Activated CD4-positive, alpha-beta T cell treated with anti-CD3 and anti-CD28 coated beads, Interleukin-2, amount 10 ng/mL, durations not matched to agents 24 days and 14 days (primary cell): Measurements from ENCODE around the gene ZFC3H1. TPM values are rescaled to one million over a fixed set of nuclear protein-coding genes. Genes with fewer than 3 reads are reported as not detected.
A peak's percentile ranks its signal among the peaks of the same experiment; 100 is the strongest.
"Not testable (repeated sequence)": the region's sequence is repeated elsewhere in the genome, so short reads cannot be mapped to it uniquely, and the experiment has no call there.

Experiments
- DNase-seq: peaks from one replicate; pipeline ENCODE4 v3.0.0; 2022
- H3K27ac Mint-ChIP-seq: one replicate; pipeline ENCODE4 v1.8.0; 2022; ENCODE audit warnings: mild to moderate bottlenecking, mixed read lengths
- H3K27me3 Mint-ChIP-seq: one replicate; pipeline ENCODE4 v1.8.0; 2022; ENCODE audit warnings: mixed read lengths
- H3K36me3 Mint-ChIP-seq: one replicate; pipeline ENCODE4 v1.8.0; 2022; ENCODE audit warnings: low read depth, mild to moderate bottlenecking, mixed read lengths
- H3K4me1 Mint-ChIP-seq: one replicate; pipeline ENCODE4 v1.8.0; 2021; ENCODE audit warnings: mixed read lengths
- H3K4me3 Mint-ChIP-seq: one replicate; pipeline ENCODE4 v1.8.0; 2022; ENCODE audit warnings: mild to moderate bottlenecking, moderate library complexity, mixed read lengths
- H3K9me3 Mint-ChIP-seq: one replicate; pipeline ENCODE4 v1.8.0; 2021; ENCODE audit warnings: mixed read lengths
- intact Hi-C: fragments of 100-400 bp; cut with micrococcal nuclease; formaldehyde crosslinking; loops from one replicate; pipeline ENCODE4 v1.15.1; 2023
- total RNA-seq: library from RNA; stranded (reverse); gene quantifications from 2 replicates; pipeline ENCODE4 v1.2.3, GENCODE V29; 2022

ZFC3H1 gene
- 63.3 and 64.6 TPM in 2 replicates for total RNA-seq

- H3K27me3 Mint-ChIP-seq, result no peaks in the 10 kb centered on the region
- peaks cover 29% of the 10 kb centered on the region for H3K4me1 Mint-ChIP-seq
- H3K36me3 Mint-ChIP-seq, result peaks cover 37% of the 10 kb centered on the region
- peak; percentile 97 for DNase-seq
- peaks cover 6% of the 10 kb centered on the region for H3K9me3 Mint-ChIP-seq
- peak within 1 kb of the TSS; percentile 99 for H3K27ac Mint-ChIP-seq
- intact Hi-C loops, result loop anchor here (1.0 to 2.0 kb wide), 6 partner anchors 8 to 1925 kb away; partner anchors contain the start of genes RAB3IP, TBC1D15 and TMEM19
- peak within 1 kb of the TSS; percentile 97 for H3K4me3 Mint-ChIP-seq
These were observed at the start of gene ZFC3H1, which contains the start of gene THAP2 for GRCh38 chr12:71663561-71664410. Gene ZFC3H1 (minus strand): TSS chr12:71663848. CDS start chr12:71663610, 238 bp downstream. Gene THAP2 (plus strand): TSS chr12:71664301. CDS start chr12:71664510, 209 bp downstream.

DNA sequence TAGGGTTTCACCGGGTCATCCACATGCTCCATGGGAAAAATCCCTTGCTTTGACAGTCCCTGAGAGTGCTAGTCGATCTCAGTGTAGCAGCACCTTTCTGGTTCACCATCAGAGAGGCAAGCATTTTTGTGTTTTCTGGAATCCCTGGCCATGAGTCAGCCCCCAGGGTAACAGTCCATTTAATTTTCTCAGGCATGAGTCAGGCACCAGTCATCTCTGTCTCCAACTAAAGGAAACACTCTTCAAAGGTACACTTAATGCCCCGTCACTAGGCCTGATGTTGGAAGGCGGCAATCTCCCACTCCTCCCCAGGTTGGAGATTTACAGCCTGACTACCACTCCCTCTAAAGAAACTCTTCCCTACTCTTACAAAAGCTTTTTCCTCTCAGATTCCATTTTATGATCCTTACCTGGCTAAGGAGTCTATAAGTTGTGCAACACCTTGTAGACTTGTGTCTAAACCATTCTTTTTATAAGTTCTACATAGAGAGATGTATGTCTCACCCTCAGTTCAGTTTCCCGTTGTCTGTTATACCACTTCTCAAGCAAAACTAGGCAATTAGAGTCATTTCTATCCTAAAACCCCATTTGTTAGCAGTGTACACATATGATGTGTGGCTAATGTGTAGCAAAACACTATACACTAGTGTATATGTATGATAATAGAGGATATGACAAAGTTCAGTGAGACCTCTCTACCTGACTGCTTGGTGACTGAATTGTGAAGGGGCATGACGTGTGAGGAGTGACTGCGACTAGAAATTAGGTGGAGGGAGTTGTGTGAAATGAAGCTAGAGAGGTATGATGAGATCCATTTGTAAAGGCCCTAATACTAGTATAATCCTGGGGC is 46.9 kb upstream of the ZFC3H1 start:
- peaks cover 7% of the 10 kb centered on the region for H3K4me1 Mint-ChIP-seq

GRCh38 chr12:71708658-71709057 is 45.0 kb upstream of the ZFC3H1 start:
- intact Hi-C loops, result no loop called here
- Mint-ChIP-seq H3K36me3 (peaks cover 3% of the 10 kb centered on the region), H3K27me3 (peaks cover 8% of the 10 kb centered on the region), H3K4me1 (peaks cover 7% of the 10 kb centered on the region), H3K9me3 (peaks cover 14% of the 10 kb centered on the region), H3K4me3 (no peak overlapping the region), H3K27ac (no peak overlapping the region)
- DNase-seq, result no peak

More for the DNA sequence above, 46.9 kb upstream of the ZFC3H1 start:
- Mint-ChIP-seq H3K27me3 (peaks cover 8% of the 10 kb centered on the region), H3K4me3 (no peak overlapping the region), H3K27ac (no peak overlapping the region), H3K9me3 (peaks cover 14% of the 10 kb centered on the region), H3K36me3 (peaks cover 1% of the 10 kb centered on the region)
- no peak for DNase-seq
- intact Hi-C loops, result no loop called here

DNA sequence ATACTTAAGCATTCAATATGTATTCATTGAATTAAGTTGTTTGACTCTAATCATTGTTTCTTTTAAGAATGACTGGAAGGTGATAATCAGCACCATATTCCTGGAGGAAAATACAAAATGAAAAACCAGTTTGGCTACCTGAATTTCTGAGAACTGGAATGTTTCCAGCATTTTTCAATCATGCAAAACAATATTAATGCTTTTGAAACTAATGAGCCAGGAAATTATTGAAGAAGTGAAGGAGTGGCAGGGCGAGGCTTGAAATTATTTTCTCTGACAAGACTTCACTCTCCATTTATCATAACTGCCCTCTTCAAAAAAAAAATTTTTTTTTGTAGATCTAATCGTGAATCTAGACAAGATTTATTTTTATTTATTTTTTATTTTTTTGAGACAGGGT is 41.3 kb upstream of the ZFC3H1 start:
- H3K36me3 Mint-ChIP-seq, result peaks cover 10% of the 10 kb centered on the region
- intact Hi-C loops, result no loop called here
- H3K27ac Mint-ChIP-seq, result no peak overlapping the region
- DNase-seq, result no peak
- H3K9me3 Mint-ChIP-seq, result no peaks in the 10 kb centered on the region
- no peak overlapping the region for H3K4me3 Mint-ChIP-seq
- H3K4me1 Mint-ChIP-seq, result peaks cover 7% of the 10 kb centered on the region
- no peaks in the 10 kb centered on the region for H3K27me3 Mint-ChIP-seq

GRCh38 chr12:71703206-71703605 is 39.6 kb upstream of the ZFC3H1 start:
- H3K4me1 Mint-ChIP-seq, result peaks cover 4% of the 10 kb centered on the region
- H3K9me3 Mint-ChIP-seq, result no peaks in the 10 kb centered on the region
- no peak overlapping the region for H3K4me3 Mint-ChIP-seq
- intact Hi-C loops, result no loop called here
- no peaks in the 10 kb centered on the region for H3K27me3 Mint-ChIP-seq
- H3K36me3 Mint-ChIP-seq, result peaks cover 19% of the 10 kb centered on the region
- DNase-seq, result no peak
- H3K27ac Mint-ChIP-seq, result no peak overlapping the region

GRCh38 chr12:71702590-71702989 is 38.9 kb upstream of the ZFC3H1 start:
- H3K27me3 Mint-ChIP-seq, result no peaks in the 10 kb centered on the region
- no peak overlapping the region for H3K4me3 Mint-ChIP-seq
- H3K4me1 Mint-ChIP-seq, result no peaks in the 10 kb centered on the region
- no peaks in the 10 kb centered on the region for H3K9me3 Mint-ChIP-seq
- no peak for DNase-seq
- intact Hi-C loops, result no loop called here
- peaks cover 22% of the 10 kb centered on the region for H3K36me3 Mint-ChIP-seq
- no peak overlapping the region for H3K27ac Mint-ChIP-seq

GRCh38 chr12:71702181-71702580 is 38.5 kb upstream of the ZFC3H1 start:
- H3K4me3 Mint-ChIP-seq, H3K27me3 Mint-ChIP-seq, H3K9me3 Mint-ChIP-seq, H3K4me1 Mint-ChIP-seq, intact Hi-C loops, DNase-seq, H3K27ac Mint-ChIP-seq: not testable (repeated sequence)
- peaks cover 20% of the 10 kb centered on the region for H3K36me3 Mint-ChIP-seq

DNA sequence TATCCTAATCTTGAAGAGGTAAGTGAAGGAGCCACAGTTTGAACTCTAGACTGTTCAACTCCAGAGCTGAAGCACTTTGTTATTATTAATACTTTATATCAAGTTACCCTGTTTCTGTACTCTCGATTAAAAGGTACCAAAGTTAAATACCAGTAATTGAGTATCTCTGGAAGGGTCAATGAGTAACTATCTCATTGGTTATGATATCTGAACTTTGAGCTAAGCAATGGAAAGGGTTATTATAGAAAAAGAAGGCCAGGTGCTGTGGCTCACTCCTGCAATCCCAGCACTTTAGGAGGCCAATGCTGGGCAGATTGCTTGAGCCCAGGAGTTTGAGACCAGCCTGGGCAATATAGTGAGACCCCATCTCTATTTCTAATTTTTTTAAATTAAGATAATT is 32.1 kb upstream of the ZFC3H1 start:
- Mint-ChIP-seq H3K27me3 (no peaks in the 10 kb centered on the region), H3K36me3 (peaks cover 22% of the 10 kb centered on the region), H3K4me1 (peaks cover 7% of the 10 kb centered on the region), H3K4me3 (no peak overlapping the region), H3K27ac (no peak overlapping the region), H3K9me3 (no peaks in the 10 kb centered on the region)
- intact Hi-C loops, result no loop called here
- DNase-seq, result no peak

DNA sequence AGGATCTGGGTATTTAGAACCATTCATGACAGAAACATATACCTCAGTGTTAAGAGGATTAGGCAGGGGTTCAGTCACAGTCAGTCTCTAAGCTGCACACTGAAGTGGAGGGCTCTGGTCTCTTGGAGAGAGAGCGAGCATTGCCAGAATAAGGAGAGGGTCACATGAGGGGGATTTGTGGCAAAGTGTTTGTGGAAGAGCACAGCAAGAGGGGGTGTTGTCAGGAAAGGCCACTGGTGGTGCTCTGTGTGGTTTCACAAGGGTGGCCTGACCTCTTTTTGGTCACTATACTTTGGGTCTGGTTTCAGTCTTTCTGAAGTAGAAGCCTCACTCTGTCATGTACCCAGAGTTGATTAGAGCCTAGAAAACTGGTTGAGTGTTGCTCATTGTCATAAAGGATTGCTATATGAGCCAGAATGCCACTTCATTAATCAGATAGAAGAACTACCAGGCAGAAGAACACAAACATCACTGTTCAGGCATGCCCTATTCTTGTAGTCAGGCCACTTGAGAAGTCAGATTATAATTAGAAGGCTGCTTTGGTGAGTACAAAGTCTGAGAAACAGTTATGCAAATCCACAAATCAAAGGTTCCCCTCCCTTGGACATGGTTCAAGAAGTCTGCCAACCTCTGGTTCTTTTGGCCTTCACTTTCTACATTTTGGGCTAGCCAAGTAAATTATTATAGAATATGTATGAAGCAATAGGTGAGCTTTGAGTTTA is 30.6 kb upstream of the ZFC3H1 start:
- Mint-ChIP-seq H3K9me3 (no peaks in the 10 kb centered on the region), H3K4me3 (no peak overlapping the region), H3K36me3 (peaks cover 13% of the 10 kb centered on the region), H3K27ac (no peak overlapping the region), H3K4me1 (peaks cover 7% of the 10 kb centered on the region), H3K27me3 (no peaks in the 10 kb centered on the region)
- DNase-seq, result no peak
- intact Hi-C loops, result no loop called here

- H3K4me1 Mint-ChIP-seq, H3K9me3 Mint-ChIP-seq, intact Hi-C loops, DNase-seq, H3K4me3 Mint-ChIP-seq, H3K27ac Mint-ChIP-seq, H3K27me3 Mint-ChIP-seq: not testable (repeated sequence)
- H3K36me3 Mint-ChIP-seq, result peaks cover 11% of the 10 kb centered on the region
These were observed 30.0 kb upstream of the ZFC3H1 start for GRCh38 chr12:71693651-71694050.

GRCh38 chr12:71693126-71693525 is 29.5 kb upstream of the ZFC3H1 start:
- Mint-ChIP-seq H3K4me3 (no peak overlapping the region), H3K36me3 (peaks cover 8% of the 10 kb centered on the region), H3K9me3 (no peaks in the 10 kb centered on the region), H3K27ac (no peak overlapping the region), H3K27me3 (no peaks in the 10 kb centered on the region), H3K4me1 (peaks cover 8% of the 10 kb centered on the region)
- intact Hi-C loops, result no loop called here
- DNase-seq, result no peak

DNA sequence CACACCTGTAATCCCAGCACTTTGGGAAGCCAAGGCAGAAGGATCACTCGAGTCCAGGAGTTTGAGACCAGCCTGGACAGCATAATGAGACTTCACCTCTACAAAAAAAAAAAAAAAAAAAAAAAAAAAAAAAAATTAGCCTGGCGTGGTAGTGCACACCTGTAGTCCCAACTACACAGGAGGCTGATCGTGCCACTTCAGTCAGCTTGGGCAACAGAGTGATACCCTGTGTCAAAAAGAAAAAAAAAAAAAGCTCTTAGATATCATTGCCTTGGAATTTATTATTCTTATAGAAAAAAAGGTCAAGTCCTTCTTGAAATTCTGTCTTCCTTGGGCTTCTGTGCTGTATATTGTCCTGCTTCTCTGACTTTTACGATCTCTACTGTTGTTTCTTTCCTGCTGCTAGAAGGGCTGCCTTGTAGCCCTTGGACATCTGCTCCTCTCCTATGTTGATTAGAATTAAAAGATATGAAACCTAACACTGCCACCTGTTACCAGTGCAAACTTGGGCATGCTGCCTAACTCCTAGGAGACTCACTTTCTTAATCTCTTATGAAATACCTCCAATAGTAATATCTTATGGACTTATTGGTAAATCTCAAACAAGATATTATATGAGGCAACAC is 28.0 kb upstream of the ZFC3H1 start:
- DNase-seq, result no peak
- Mint-ChIP-seq H3K27me3 (no peaks in the 10 kb centered on the region), H3K9me3 (no peaks in the 10 kb centered on the region), H3K4me3 (no peak overlapping the region), H3K4me1 (peaks cover 14% of the 10 kb centered on the region), H3K27ac (no peak overlapping the region), H3K36me3 (peaks cover 6% of the 10 kb centered on the region)
- intact Hi-C loops, result no loop called here

GRCh38 chr12:71688961-71689570 is 25.4 kb upstream of the ZFC3H1 start:
- Mint-ChIP-seq H3K4me1 (peaks cover 14% of the 10 kb centered on the region), H3K4me3 (no peak overlapping the region), H3K9me3 (no peaks in the 10 kb centered on the region)

More at GRCh38 chr12:71688961-71689570, 25.4 kb upstream of the ZFC3H1 start:
- DNase-seq, result no peak
- H3K27ac Mint-ChIP-seq, result no peak overlapping the region
- peaks cover 2% of the 10 kb centered on the region for H3K36me3 Mint-ChIP-seq
- intact Hi-C loops, result loop anchor here (10.0 kb wide), 1 partner anchor 1444 kb away; the partner anchor contains the start of gene CNOT2
- no peaks in the 10 kb centered on the region for H3K27me3 Mint-ChIP-seq
